Measurements from ENCODE around the gene RCOR1. TPM values are rescaled to one million over a fixed set of nuclear protein-coding genes. Genes with fewer than 3 reads are reported as not detected.

RCOR1 gene
- total and polyA plus RNA-seq, 2 donors (not counting 1 experiment from before 2014, with no cell fraction given): 8.7 to 37.1 TPM

DNA sequence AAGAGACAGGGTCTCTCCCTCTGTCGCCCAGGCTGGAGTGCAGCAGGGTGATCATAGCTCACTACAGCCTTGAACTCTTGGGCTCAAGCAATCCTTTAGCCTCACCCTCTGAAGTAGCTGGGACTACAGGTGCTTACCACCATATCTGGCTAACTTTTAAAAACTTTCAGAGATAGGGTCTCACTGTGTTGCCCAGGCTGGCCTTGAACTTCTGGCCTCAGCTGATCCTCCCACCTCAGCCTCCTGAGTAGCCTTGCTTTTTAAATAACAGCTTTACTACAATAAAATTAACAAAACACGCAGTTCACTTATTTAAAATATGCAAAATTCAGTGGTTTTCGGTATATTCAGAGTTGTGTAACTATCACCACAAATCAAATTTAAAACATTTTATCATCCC is 79.0 kb downstream of the RCOR1 start:
- no peak overlapping the region for H2AFZ ChIP-seq (ENCODE audit: insufficient read depth, low read depth, low read length, poor library complexity, severe bottlenecking)
- 100% methylated on average over 1 of the region's 3 CpGs for WGBS (ENCODE audit: insufficient coverage)
- TF ChIP-seq EZH2 (IDR thresholded peaks at IDR 0.05; ENCODE audit: borderline replicate concordance, insufficient read depth, low read depth, low read length, poor library complexity, severe bottlenecking): no peak
- TF ChIP-seq, protein P1, sequence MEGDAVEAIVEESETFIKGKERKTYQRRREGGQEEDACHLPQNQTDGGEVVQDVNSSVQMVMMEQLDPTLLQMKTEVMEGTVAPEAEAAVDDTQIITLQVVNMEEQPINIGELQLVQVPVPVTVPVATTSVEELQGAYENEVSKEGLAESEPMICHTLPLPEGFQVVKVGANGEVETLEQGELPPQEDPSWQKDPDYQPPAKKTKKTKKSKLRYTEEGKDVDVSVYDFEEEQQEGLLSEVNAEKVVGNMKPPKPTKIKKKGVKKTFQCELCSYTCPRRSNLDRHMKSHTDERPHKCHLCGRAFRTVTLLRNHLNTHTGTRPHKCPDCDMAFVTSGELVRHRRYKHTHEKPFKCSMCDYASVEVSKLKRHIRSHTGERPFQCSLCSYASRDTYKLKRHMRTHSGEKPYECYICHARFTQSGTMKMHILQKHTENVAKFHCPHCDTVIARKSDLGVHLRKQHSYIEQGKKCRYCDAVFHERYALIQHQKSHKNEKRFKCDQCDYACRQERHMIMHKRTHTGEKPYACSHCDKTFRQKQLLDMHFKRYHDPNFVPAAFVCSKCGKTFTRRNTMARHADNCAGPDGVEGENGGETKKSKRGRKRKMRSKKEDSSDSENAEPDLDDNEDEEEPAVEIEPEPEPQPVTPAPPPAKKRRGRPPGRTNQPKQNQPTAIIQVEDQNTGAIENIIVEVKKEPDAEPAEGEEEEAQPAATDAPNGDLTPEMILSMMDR (IDR thresholded peaks at IDR 0.05): no peak
- no peak overlapping the region for H3K4me2 ChIP-seq (replicated peaks; ENCODE audit: low read depth, low read length, poor library complexity, severe bottlenecking)
- peaks cover 4% of the 10 kb centered on the region for H3K9me3 Mint-ChIP-seq (ENCODE audit: insufficient read depth)
- no peak for ATAC-seq (ENCODE audit: low read depth)
- peaks cover 6 to 13% of the 10 kb centered on the region in 2 donors for H3K4me1 ChIP-seq (ENCODE audit: control insufficient read depth in 2 of 2, insufficient read depth in 2 of 2, low read length in 2 of 2)
- intact Hi-C loops (cut with micrococcal nuclease): no loop called here
- no peak overlapping the region for H3K27ac ChIP-seq (ENCODE audit: low read length in 2 of 2)
- no peak overlapping the region for H3K9ac ChIP-seq (ENCODE audit: low read length)
- H3K4me3 ChIP-seq (ENCODE audit: control extremely low read depth in 1 of 5, extremely low read depth in 1 of 5, insufficient read depth in 1 of 5, low read depth in 2 of 5, low read length in 4 of 5): no peak overlapping the region
- POLR2A ChIA-PET: interaction anchor here (0.6 kb wide), 1 partner anchor 57 kb away, joined by 6 read pairs; no protein-coding TSS in a partner anchor
- CTCF ChIA-PET: interaction anchor here (1.5 kb wide), 1 partner anchor 77 kb away, joined by 3 read pairs; no protein-coding TSS in a partner anchor
- peaks cover 64% of the 10 kb centered on the region for H3K79me2 ChIP-seq (ENCODE audit: control insufficient read depth, insufficient read depth, low read length)
- no peaks in the 10 kb centered on the region for H3K27me3 Mint-ChIP-seq
- no peak overlapping the region for H3K4me3 Mint-ChIP-seq
- H3K27me3 ChIP-seq (replicated peaks in 1 of 4; ENCODE audit: control extremely low read depth in 1 of 4, control insufficient read depth in 3 of 4, insufficient read depth in 4 of 4, low read length in 3 of 4): no peaks in the 10 kb centered on the region
- peaks cover 6% of the 10 kb centered on the region for H4K20me1 ChIP-seq (ENCODE audit: control insufficient read depth, insufficient read depth, low read length, poor library complexity, severe bottlenecking)
- H3K9me3 ChIP-seq (ENCODE audit: control extremely low read depth in 1 of 3, control insufficient read depth in 2 of 3, insufficient read depth in 1 of 3, low read length in 2 of 3): peaks cover 3 to 6% (median 4%) of the 10 kb centered on the region in 3 donors
- H3K27ac Mint-ChIP-seq: no peak overlapping the region
- DNase-seq: no peak
- H3K36me3 ChIP-seq (replicated peaks in 1 of 2; ENCODE audit: control extremely low read depth in 1 of 2, control insufficient read depth in 1 of 2, extremely low read depth in 1 of 2, insufficient read depth in 2 of 2, low read length in 1 of 2): peaks cover 3% of the 10 kb centered on the region in 2 experiments
- H3K4me1 Mint-ChIP-seq: peaks cover 36% of the 10 kb centered on the region

DNA sequence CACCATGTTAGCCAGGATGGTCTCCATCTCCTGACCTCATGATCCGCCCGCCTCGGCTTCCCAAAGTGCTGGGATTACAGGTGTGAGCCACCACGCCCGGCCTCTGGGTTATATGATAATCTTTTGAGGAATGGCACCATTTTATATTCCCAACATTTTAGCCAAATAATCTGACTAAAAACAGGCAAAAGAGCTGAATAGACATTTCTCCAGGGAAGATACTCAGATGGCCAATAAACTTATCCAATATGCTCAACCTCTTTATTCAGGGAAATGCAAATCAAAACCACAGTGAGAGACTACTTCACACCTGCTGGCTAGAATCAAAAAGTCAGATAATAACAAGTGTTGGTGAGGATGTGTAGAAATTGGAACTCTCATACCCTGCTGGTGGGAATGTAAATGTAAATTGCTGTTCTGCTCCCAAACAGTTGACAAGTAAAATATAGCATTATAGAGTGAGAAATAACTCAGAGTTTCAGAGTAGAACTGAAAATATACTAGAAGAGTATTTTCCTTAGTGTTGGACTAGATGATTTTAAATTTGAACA is 80.0 kb downstream of the RCOR1 start:
- H3K4me2 ChIP-seq (replicated peaks; ENCODE audit: low read depth, low read length, poor library complexity, severe bottlenecking): no peak overlapping the region
- H3K79me2 ChIP-seq (ENCODE audit: control insufficient read depth, insufficient read depth, low read length): peaks cover 53% of the 10 kb centered on the region
- CTCF ChIA-PET: interaction anchor here (0.7 to 1.5 kb wide), 2 partner anchors 13 to 78 kb away, joined by 3 to 4 read pairs; no protein-coding TSS in a partner anchor
- no peak overlapping the region for H2AFZ ChIP-seq (ENCODE audit: insufficient read depth, low read depth, low read length, poor library complexity, severe bottlenecking)
- H3K27me3 Mint-ChIP-seq: no peaks in the 10 kb centered on the region
- no peak overlapping the region for H3K4me3 ChIP-seq (ENCODE audit: control extremely low read depth in 1 of 5, extremely low read depth in 1 of 5, insufficient read depth in 1 of 5, low read depth in 2 of 5, low read length in 4 of 5)
- no peak overlapping the region for H3K9ac ChIP-seq (ENCODE audit: low read length)
- no peak overlapping the region for H3K27ac ChIP-seq (ENCODE audit: low read length in 2 of 2)
- H3K27ac Mint-ChIP-seq: no peak overlapping the region
- POLR2A ChIA-PET: no interaction called here
- no peak for ATAC-seq (ENCODE audit: low read depth)
- intact Hi-C loops (cut with micrococcal nuclease): no loop called here
- peaks cover 4% of the 10 kb centered on the region for H3K9me3 Mint-ChIP-seq (ENCODE audit: insufficient read depth)
- peaks cover 6 to 13% of the 10 kb centered on the region in 2 donors for H3K4me1 ChIP-seq (ENCODE audit: control insufficient read depth in 2 of 2, insufficient read depth in 2 of 2, low read length in 2 of 2)
- no CpG with 5 or more reads among the region's 5 CpGs for WGBS (ENCODE audit: insufficient coverage)
- TF ChIP-seq, protein P1 (IDR thresholded peaks at IDR 0.05): no peak
- no peak for TF ChIP-seq EZH2 (IDR thresholded peaks at IDR 0.05; ENCODE audit: borderline replicate concordance, insufficient read depth, low read depth, low read length, poor library complexity, severe bottlenecking)
- H3K9me3 ChIP-seq (ENCODE audit: control extremely low read depth in 1 of 3, control insufficient read depth in 2 of 3, insufficient read depth in 1 of 3, low read length in 2 of 3): peaks cover 3 to 6% (median 4%) of the 10 kb centered on the region in 3 donors
- DNase-seq: no peak
- no peak overlapping the region for H3K4me3 Mint-ChIP-seq
- H4K20me1 ChIP-seq (ENCODE audit: control insufficient read depth, insufficient read depth, low read length, poor library complexity, severe bottlenecking): no peaks in the 10 kb centered on the region
- H3K27me3 ChIP-seq (replicated peaks in 1 of 4; ENCODE audit: control extremely low read depth in 1 of 4, control insufficient read depth in 3 of 4, insufficient read depth in 4 of 4, low read length in 3 of 4): no peaks in the 10 kb centered on the region
- peaks cover 32% of the 10 kb centered on the region for H3K4me1 Mint-ChIP-seq
- H3K36me3 ChIP-seq (replicated peaks in 1 of 2; ENCODE audit: control extremely low read depth in 1 of 2, control insufficient read depth in 1 of 2, extremely low read depth in 1 of 2, insufficient read depth in 2 of 2, low read length in 1 of 2): peaks cover 3% of the 10 kb centered on the region in 2 experiments

Measured in B cell (primary cell).